K562 (cell line): ENCODE data around the gene GRK3. TPM values are rescaled to one million over a fixed set of nuclear protein-coding genes. Genes with fewer than 3 reads are reported as not detected.

Experiments
- ATAC-seq: fragments of 200-7000 bp; cut with Tn5 transposase; 3 replicates; pipeline ENCODE4 v1.9.1; 2020; ENCODE audit warnings: moderate library complexity
- BruUV-seq: library from RNA; stranded (reverse); fragments of 400-500 nt; replicated peaks from 2 replicates; lab custom pipeline; 2021; lab: Mats Ljungman, UMichigan
- CTCF ChIA-PET: fragments of 300-600 bp; formaldehyde crosslinking; extraction: SDS; loops from one replicate; lab custom pipeline; 2021; ENCODE audit warnings: low intra/inter-chr PET ratio; lab: Yijun Ruan, JAX
- POLR2A ChIA-PET: fragments of 300-600, 350-650 bp; sonication (Branson Sonifier 250); formaldehyde crosslinking; extraction: SDS; loops from one replicate; lab custom pipeline; 2021; ENCODE audit warnings: antibody characterized with exemption, inconsistent platforms; lab: Yijun Ruan, JAX
- DNase-seq, 4 experiments: peaks; one replicate each; pipeline versions ENCODE4 v3.0.0 to v3.0.0-alpha.2; 2011 to 2018; ENCODE audit warnings: low spot score in 3 of 4, mixed read lengths in 3 of 4; ENCODE audit errors: extremely low read depth in 1 of 4
- FAIRE-seq: peaks from 2 replicates; lab custom pipeline; 2011; peaks lifted over from hg19 to GRCh38; lab: Jason Lieb, UNC
- H2AFZ ChIP-seq: 2 replicates; pipeline ENCODE4 v1.6.0; 2011; ENCODE audit warnings: low read depth, low read length, control low read depth, inconsistent platforms
- H3K27ac ChIP-seq: fragments of 200-600 bp; 3 replicates; pipeline ENCODE4 v1.8.0; 2011; ENCODE audit warnings: low read depth, mild to moderate bottlenecking, control low read depth, inconsistent platforms, low read length, moderate library complexity, mixed read lengths; ENCODE audit errors: extremely low read depth
- H3K27me3 ChIP-seq, 2 experiments: fragments of 300-600 bp in 1 of 2; 2 replicates in 1 of 2; 3 replicates in 1 of 2; pipeline versions ENCODE4 v1.6.0 to v1.8.0; 2011; ENCODE audit warnings: inconsistent platforms in 2 of 2, low read length in 2 of 2, mild to moderate bottlenecking in 1 of 2, mixed read lengths in 1 of 2, moderate library complexity in 1 of 2; ENCODE audit not compliant: control insufficient read depth in 2 of 2, insufficient read depth in 2 of 2
- H3K36me3 ChIP-seq: fragments of 300-600 bp; 3 replicates; pipeline ENCODE4 v1.8.0; 2011; ENCODE audit warnings: mild to moderate bottlenecking, low read length, inconsistent platforms; ENCODE audit not compliant: control insufficient read depth, insufficient read depth
- H3K4me1 ChIP-seq, 2 experiments: fragments of 200-600 bp in 1 of 2; replicated peaks in 1 of 2; 2 replicates in 1 of 2; 3 replicates in 1 of 2; pipeline versions ENCODE4 v1.5.1 to v1.8.0; 2011; ENCODE audit warnings: inconsistent platforms in 2 of 2, low read length in 2 of 2, mild to moderate bottlenecking in 1 of 2, mixed read lengths in 1 of 2, moderate library complexity in 1 of 2; ENCODE audit not compliant: control insufficient read depth in 2 of 2, insufficient read depth in 2 of 2
- H3K4me2 ChIP-seq: 2 replicates; pipeline ENCODE4 v1.6.1; 2011; ENCODE audit warnings: low read length, control low read depth, inconsistent platforms, mixed read lengths; ENCODE audit not compliant: insufficient read depth
- H3K4me3 ChIP-seq: fragments of 200-600 bp; sonication (generic), shearing (Covaris generic); 2 replicates; pipeline ENCODE4 v1.5.1; 2016; ENCODE audit warnings: control low read depth, inconsistent platforms
- H3K79me2 ChIP-seq: fragments of 200-600 bp; 3 replicates; pipeline ENCODE4 v1.8.0; 2011; ENCODE audit warnings: low read length, inconsistent platforms; ENCODE audit not compliant: control insufficient read depth, insufficient read depth
- H3K9ac ChIP-seq, 2 experiments: 2 replicates each; pipeline versions ENCODE4 v1.6.0 to v1.6.1; 2011; ENCODE audit warnings: low read depth in 2 of 2, low read length in 2 of 2, control low read depth in 1 of 2, inconsistent platforms in 1 of 2, mild to moderate bottlenecking in 1 of 2, mixed read lengths in 1 of 2; ENCODE audit not compliant: insufficient read depth in 1 of 2
- H3K9me1 ChIP-seq: one replicate; pipeline ENCODE4 v1.6.0; 2011; ENCODE audit warnings: inconsistent platforms, mild to moderate bottlenecking, low read length, moderate library complexity; ENCODE audit not compliant: control insufficient read depth, insufficient read depth
- H3K9me3 ChIP-seq: replicated peaks from 2 replicates; pipeline ENCODE4 v1.5.1; 2011; ENCODE audit warnings: low read depth, low read length, inconsistent platforms; ENCODE audit not compliant: control insufficient read depth, insufficient read depth
- H4K20me1 ChIP-seq: replicated peaks from 2 replicates; pipeline ENCODE4 v1.6.1; 2011; ENCODE audit warnings: low read length, inconsistent platforms, mixed read lengths; ENCODE audit not compliant: control insufficient read depth, insufficient read depth
- FOXP1 ChIP-seq: sonication (generic); formaldehyde crosslinking; IDR thresholded peaks from 2 replicates; pipeline ENCODE4 v1.8.0; 2022; ENCODE audit warnings: mild to moderate bottlenecking, missing genetic modification reagents
- MEIS2 ChIP-seq: fragments of 450-650 bp; IDR thresholded peaks from 2 replicates; pipeline ENCODE4 v1.6.1; 2014; ENCODE audit warnings: mild to moderate bottlenecking; ENCODE audit not compliant: partially characterized antibody
- PHF21A ChIP-seq: fragments of 450-650 bp; IDR thresholded peaks from 2 replicates; pipeline ENCODE4 v1.6.1; 2017; ENCODE audit warnings: low read depth, borderline replicate concordance
- PRDM10 ChIP-seq: fragments of 450-650 bp; IDR thresholded peaks from 2 replicates; pipeline ENCODE4 v1.6.1; 2018; ENCODE audit not compliant: partially characterized antibody
- SP1 ChIP-seq: sonication (generic); formaldehyde crosslinking; IDR thresholded peaks from 2 replicates; pipeline ENCODE4 v1.8.1; 2022; ENCODE audit warnings: mild to moderate bottlenecking, missing genetic modification reagents
- SRSF9 ChIP-seq: fragments of 200-400 bp; formaldehyde crosslinking; IDR thresholded peaks from 2 replicates; pipeline ENCODE4 v1.6.1; 2017; ENCODE audit warnings: low read depth, low read length, borderline replicate concordance
- TRIM24 ChIP-seq, 2 experiments: fragments of 450-650 bp; IDR thresholded peaks; 2 replicates each; pipeline ENCODE4 v1.6.1; 2016
- WGBS: fragments of 100-300 bp; shearing (Covaris generic); methylation state at CpG from one replicate; pipeline ENCODE4 v1.1.6; 2016; ENCODE audit warnings: low coverage, mixed read lengths; ENCODE audit not compliant: insufficient coverage; ENCODE audit errors: missing lambda C conversion rate; 5-methylcytosine and 5-hydroxymethylcytosine counted together
- in situ Hi-C: fragments of 300-500 bp; cut with MboI; formaldehyde crosslinking; loops from 4 replicates; pipeline ENCODE4 v1.15.0; 2018; ENCODE audit warnings: inconsistent platforms, mixed read lengths
- intact Hi-C: fragments of 100-400 bp; cut with micrococcal nuclease; formaldehyde crosslinking; loops from 2 replicates; pipeline ENCODE4 v1.14.2; 2022
- polyA plus RNA-seq, 8 experiments: library from polyadenylated mRNA; depleted of rRNA in 4 of 8; stranded (reverse) in 5 of 8; unstranded in 3 of 8; fragments of >200 nt; fragmentation: Nextera tagmentation in 2 of 8; fragmentation: Illumina TruSeq in 1 of 8; extraction: Ambion mirVana in 2 of 8; extraction: Trizol in 1 of 8; gene quantifications; 2 replicates each; pipeline versions ENCODE4 v1.2.1 to v1.2.3, GENCODE V29; 2011 to 2014; ENCODE audit warnings: inconsistent platforms in 1 of 8, missing spikeins in 1 of 8
- total RNA-seq, 7 experiments: library from RNA; depleted of rRNA in 6 of 7; stranded (reverse); fragments of >200 nt in 6 of 7; fragmentation: Illumina TruSeq in 2 of 7; extraction: Trizol in 2 of 7; gene quantifications; 2 replicates each; pipeline versions ENCODE4 v1.2.1 to v1.2.3, GENCODE V29; 2011 to 2021; ENCODE audit warnings: low replicate concordance in 1 of 7

The GRK3 gene
- total and polyA plus RNA-seq, 9 of the 15 experiments (the other 6 are each of a cell fraction or from before 2014, with no cell fraction given), result 1.4 to 7.6 (median 3.6) TPM

GRCh38 chr22:25666308-25666707, 101.8 kb downstream of the GRK3 start:
- H3K27me3 ChIP-seq, result no peaks in the 10 kb centered on the region
- H3K4me1 ChIP-seq, result no peaks in the 10 kb centered on the region; a peak in 2 of 5 replicates
- in situ Hi-C loops (no loop called here), intact Hi-C loops (no loop called here)
- peak overlapping the region; percentile 10; the same call in 1 of the 2 replicates for H3K4me2 ChIP-seq
- TF ChIP-seq FOXP1 (no peak), MEIS2 (peak; percentile 49), SP1 (no peak), PRDM10 (no peak), PHF21A (no peak), SRSF9 (no peak), TRIM24 (IDR thresholded peaks at IDR 0.05) (no peak)
- no peaks in the 10 kb centered on the region for H3K9me1 ChIP-seq
- DNase-seq (peak in 1 of 4 experiments; percentile 6), FAIRE-seq (no peak), ATAC-seq (no peak; the same call in 2 of the 3 replicates)
- H3K9me3 ChIP-seq, result no peaks in the 10 kb centered on the region
- no peaks in the 10 kb centered on the region for H4K20me1 ChIP-seq
- no peak overlapping the region for H3K27ac ChIP-seq
- no peaks in the 10 kb centered on the region for H3K79me2 ChIP-seq
- no peak overlapping the region for H2AFZ ChIP-seq
- 16% methylated on average over 8 of the region's 8 CpGs for WGBS
- H3K9ac ChIP-seq, result 0 out of 4 replicates have a peak overlapping the region, but pooled peaks of 1 of the 2 experiments have one; percentile 6
- H3K4me3 ChIP-seq, result no peak overlapping the region
- no peaks in the 10 kb centered on the region for H3K36me3 ChIP-seq
- ChIA-PET CTCF (no interaction called here), POLR2A (interaction anchor here (1.0 to 1.5 kb wide), 2 partner anchors 11 to 15 kb away, joined by 3 to 4 read pairs; no protein-coding TSS in a partner anchor)
- no TSS peak for BruUV-seq
